ENCODE data around the gene CNIH1. TPM values are rescaled to one million over a fixed set of nuclear protein-coding genes. Genes with fewer than 3 reads are reported as not detected.
"Not testable (repeated sequence)": the region's sequence is repeated elsewhere in the genome, so short reads cannot be mapped to it uniquely, and the experiment has no call there.

The CNIH1 gene
- polyA plus RNA-seq, 4 donors = 136 to 157 (median 152) TPM

DNA sequence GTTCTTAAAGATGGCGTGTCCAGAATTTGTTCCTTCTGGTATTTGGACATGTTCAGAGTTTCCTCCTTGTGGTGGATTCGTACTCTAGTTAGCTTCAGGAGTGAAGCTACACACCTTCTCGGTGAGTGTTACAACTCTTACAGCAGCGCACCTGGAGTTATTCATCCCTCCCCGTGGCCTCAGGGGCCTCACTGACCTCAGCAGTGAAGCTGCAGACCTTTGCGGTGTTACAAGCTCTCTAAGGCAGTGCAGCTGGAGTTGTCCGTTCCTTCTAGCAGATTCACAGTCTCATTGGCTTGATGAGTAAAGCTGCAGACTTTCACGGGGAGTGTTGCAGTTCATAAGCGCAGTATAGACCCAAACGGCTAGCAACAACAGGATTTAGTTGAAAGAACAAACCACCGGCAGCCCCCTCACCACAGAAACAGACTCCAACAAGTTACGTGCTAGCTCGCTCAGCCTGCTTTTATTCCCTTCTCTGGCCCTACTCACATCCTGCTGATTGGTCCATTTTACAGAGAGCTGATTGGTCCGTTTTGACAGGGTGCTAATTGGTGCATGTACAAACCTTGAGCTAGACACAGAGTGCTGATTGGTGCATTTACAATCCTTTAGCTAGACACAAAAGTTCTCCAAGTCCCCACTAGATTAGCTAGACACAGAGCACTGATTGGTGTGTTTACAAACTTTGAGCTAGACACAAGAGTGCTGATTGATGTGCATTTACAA, 48.9 kb downstream of the CNIH1 start:
- DNase-seq (ENCODE audit: low read depth in 4 of 4, low spot score in 3 of 4) = no peak

DNA sequence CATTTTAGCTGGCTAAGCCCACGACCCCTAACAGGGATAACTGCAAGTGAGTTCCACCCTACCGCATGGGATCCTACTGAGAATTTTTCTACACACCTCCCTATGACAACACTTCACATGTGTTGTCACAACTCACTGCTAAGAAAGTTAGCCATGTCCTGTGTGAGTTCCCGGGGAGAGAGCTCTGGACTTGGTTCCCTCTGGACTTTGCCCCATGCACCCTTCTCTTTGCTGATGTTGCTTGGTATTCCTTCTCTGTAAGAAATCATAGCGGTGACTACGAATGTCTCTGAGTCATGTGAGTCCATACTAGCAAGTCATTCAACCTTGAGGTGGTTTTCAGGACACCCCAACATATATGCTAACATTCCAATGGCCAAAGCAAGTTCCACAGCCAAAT, 53.8 kb downstream of the CNIH1 start:
- DNase-seq (ENCODE audit: low read depth in 4 of 4, low spot score in 3 of 4) = no peak

DNA sequence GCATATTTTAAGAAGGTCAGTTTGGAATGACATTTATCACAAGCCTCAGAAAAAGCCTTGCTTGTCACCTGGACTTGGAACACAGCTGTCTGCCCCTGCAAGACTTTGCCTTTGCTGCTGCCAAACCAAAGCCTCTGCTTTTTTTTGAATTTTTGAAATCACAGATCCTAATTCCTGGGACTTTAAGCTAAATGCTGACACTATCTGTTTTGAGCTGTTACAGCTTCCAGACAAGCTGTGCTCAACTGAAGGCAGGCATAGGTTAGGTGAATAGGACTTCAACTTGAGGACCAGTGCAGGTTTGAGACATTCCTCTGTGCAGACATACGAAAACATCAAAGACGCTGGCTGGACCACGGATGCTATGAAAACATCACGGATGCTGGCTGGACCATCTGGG, 55.6 kb downstream of the CNIH1 start:
- DNase-seq (ENCODE audit: low read depth in 4 of 4, low spot score in 3 of 4) = no peak

DNA sequence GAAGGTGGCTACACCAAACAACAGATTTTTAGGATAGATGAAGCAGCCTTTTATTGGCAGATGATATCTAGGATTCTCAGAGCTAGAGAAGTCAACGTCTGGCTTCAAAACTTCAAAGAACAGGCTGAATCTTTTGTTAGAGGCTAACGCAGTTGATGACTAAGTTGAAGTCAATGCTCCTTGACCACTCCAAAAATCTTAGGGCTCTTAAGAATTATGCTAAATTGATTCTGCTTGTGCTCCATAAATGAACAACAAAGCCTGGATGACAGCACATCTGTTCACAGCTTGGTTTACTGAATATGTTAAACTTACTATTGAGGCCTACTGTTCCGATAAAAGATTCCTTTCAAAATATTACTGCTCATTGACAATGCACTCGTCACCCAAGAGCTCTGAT, 57.3 kb downstream of the CNIH1 start:
- no peak for DNase-seq (ENCODE audit: low read depth in 4 of 4, low spot score in 3 of 4)

DNA sequence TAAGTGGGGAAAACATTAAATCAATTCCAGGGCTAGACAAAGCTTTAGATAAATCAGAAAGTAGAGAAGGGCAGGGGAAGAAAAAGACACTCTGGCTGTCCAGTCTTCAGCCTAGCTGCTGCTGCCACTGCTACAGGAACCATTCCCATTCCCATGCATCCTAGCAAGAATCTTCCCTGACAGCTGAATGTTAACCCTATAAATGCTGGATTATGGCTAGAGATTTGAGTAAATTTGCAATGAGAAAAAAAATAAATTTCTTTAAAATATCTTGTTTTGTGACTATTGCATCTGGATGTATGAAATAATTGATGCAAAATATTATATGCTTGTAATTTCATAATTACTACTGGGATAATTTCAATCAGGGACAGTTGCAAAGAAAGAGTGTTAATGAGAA, 59.4 kb downstream of the CNIH1 start:
- no peak for DNase-seq (ENCODE audit: low read depth in 4 of 4, low spot score in 3 of 4)

DNA sequence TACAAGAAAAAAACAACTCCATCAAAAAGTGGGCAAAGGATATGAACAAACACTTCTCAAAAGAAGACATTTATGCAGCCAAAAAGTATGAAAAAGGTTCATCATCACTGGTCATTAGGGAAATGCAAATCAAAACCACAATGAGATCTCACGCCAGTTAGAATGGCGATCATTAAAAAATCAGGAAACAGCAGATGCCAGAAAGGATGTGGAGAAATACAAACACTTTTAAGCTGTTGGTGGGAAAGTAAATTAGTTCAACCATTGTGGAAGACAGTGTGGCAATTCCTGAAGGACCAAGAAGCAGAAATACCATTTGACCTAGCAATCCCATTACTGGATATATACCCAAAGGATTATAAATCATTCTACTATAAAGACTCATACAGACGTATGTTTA, 60.6 kb downstream of the CNIH1 start:
- DNase-seq (ENCODE audit: low read depth in 4 of 4, low spot score in 3 of 4) = not testable (repeated sequence)

DNA sequence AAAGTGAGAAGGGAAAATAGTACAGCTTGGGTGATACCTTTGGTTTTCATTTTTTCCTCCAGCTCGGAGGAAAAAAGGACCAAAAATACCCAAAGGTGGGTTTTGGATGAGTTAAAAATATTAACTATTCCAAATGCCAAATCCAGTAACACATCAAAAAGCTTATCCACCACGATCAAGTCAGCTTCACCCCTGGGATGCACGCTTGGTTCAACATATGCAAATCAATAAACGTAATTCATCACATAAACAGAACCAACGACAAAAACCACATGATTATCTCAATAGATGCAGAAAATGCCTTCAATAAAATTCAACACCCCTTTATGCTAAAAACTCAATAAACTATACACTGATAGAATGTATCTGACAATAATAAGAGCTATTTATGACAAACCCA, 62.3 kb downstream of the CNIH1 start:
- DNase-seq (ENCODE audit: low read depth in 4 of 4, low spot score in 3 of 4) = not testable (repeated sequence)

DNA sequence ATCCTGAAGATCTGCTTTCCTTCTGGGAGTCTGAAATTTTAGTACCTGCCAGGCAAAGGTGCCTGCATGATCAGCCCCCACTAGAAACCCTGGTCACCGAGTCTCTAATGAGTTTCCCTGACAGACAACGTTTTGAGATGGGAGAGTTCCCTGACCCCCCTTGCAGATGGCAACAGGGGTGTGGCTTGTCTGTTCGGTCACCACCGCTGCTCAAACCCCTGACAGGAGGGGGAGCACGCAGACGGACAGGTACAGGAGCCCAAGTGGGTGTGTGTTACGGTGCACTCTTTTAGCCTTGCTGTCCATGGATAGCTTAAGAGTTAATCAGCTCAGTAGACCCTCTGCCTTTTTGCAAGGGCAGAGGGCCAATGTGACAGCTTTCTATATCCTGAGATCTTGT, 63.7 kb downstream of the CNIH1 start:
- no peak for DNase-seq (ENCODE audit: low read depth in 4 of 4, low spot score in 3 of 4)

DNA sequence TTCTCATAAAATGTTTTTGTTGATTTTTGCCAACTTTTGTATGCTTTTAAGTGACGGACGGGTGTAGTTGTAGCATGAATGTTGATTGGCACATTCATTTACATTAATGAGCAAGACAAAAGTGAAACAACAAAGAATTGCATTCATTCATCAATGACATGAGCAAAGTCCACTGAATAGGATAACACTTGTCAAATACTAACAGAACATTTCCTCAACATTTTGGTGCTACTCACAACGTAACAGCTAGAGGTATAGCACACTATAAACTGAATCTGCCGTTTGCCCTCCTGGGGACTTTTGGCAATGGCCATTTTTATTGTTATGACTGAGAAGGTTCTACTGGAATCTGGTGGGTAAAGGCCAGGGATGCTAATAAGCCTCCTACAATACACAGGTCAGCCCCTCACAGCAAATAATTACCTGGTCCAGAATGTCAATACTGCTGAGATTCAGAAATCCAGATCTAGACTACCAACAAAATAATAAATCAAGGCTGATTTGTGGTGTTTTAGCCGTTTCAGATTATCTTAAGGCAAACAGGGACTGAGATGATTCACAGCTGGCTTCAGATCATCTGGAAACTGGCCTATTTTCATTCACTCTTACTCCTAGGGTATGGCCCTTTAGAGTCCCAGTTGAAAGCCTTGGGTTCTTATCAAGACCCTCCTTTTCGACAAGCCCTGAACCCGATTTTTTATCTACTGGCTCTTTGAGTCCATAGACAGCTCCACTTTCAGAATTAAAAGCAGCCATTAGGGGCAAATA, 66.9 kb downstream of the CNIH1 start:
- DNase-seq (ENCODE audit: low read depth in 4 of 4, low spot score in 3 of 4) = no peak

Other genes with a start within 250 kb of the CNIH1 start
- 10 to 100 TPM; 21.3 to 30.5 (median 26.6) TPM for gene CDKN3, start 44.4 kb downstream of the CNIH1 start, polyA plus RNA-seq (ENCODE audit: insufficient read length in 4 of 4)
- gene GMFB, start 47.6 kb upstream of the CNIH1 start, polyA plus RNA-seq (ENCODE audit: insufficient read length in 4 of 4) = 100 to 1,000 TPM in 3 of 4 donors, 10 to 100 TPM in 1; 91.9 to 113 (median 106) TPM
- gene CGRRF1, start 68.5 kb upstream of the CNIH1 start, polyA plus RNA-seq (ENCODE audit: insufficient read length in 4 of 4) = 10 to 100 TPM; 27.5 to 37.5 (median 35.3) TPM
- gene SAMD4A, start 125.8 kb upstream of the CNIH1 start, polyA plus RNA-seq (ENCODE audit: insufficient read length in 4 of 4) = 10 to 100 TPM in 1 of 4 donors, 1 to 10 TPM in 3; 8.2 to 10.8 (median 9.8) TPM

Measured in right renal pelvis (tissue), 4 donors.